K562 (cell line): ENCODE data around the gene TTC38. TPM values are rescaled to one million over a fixed set of nuclear protein-coding genes. Genes with fewer than 3 reads are reported as not detected.

Experiments used
- CHD1 ChIP-seq: fragments of 200-600 bp; sonication (generic); IDR thresholded peaks from one replicate; pipeline ENCODE4 v1.6.1; 2012; ENCODE audit warnings: mild to moderate bottlenecking, moderate library complexity, low read length, inconsistent platforms
- CXXC5 ChIP-seq: fragments of 250-450 bp; sonication (Bioruptor Pico); IDR thresholded peaks from 2 replicates; pipeline ENCODE4 v1.8.0; 2022; ENCODE audit warnings: inconsistent platforms, mild to moderate bottlenecking, moderate library complexity
- ERF ChIP-seq: fragments of 450-650 bp; formaldehyde crosslinking; IDR thresholded peaks from 2 replicates; pipeline ENCODE4 v1.4.0; 2020; ENCODE audit warnings: mild to moderate bottlenecking, mixed read lengths
- ETV1 ChIP-seq: fragments of 450-650 bp; conservative IDR thresholded peaks from 2 replicates; pipeline ENCODE4 v1.6.1; 2016; ENCODE audit warnings: missing genetic modification characterization, control low read depth, low read depth, missing compliant biosample characterization
- FUS ChIP-seq: fragments of 200-400 bp; formaldehyde crosslinking; optimal IDR thresholded peaks from 2 replicates; pipeline ENCODE3; 2017; ENCODE audit warnings: low read depth, low read length
- HMGN3 ChIP-seq: IDR thresholded peaks from 2 replicates; pipeline ENCODE4 v1.6.1; 2011; ENCODE audit warnings: borderline replicate concordance, low read depth, mild to moderate bottlenecking, mixed read lengths, low read length; ENCODE audit not compliant: insufficient read length; ENCODE audit errors: extremely low read depth
- JUND ChIP-seq, 2 experiments: IDR thresholded peaks; 2 replicates in 1 of 2; 3 replicates in 1 of 2; pipeline ENCODE4 v1.6.1; 2011; ENCODE audit warnings: borderline replicate concordance in 2 of 2, low read depth in 2 of 2, low read length in 2 of 2, improper control_type of control experiment in 1 of 2, missing biosample characterization in 1 of 2, missing genetic modification characterization in 1 of 2, missing genetic modification reagents in 1 of 2
- MNT ChIP-seq, 2 experiments: fragments of 450-650 bp; conservative IDR thresholded peaks; 2 replicates each; pipeline ENCODE4 v1.6.1; 2017; ENCODE audit warnings: mild to moderate bottlenecking in 2 of 2, moderate library complexity in 2 of 2
- POLR2B ChIP-seq: fragments of 450-650 bp; IDR thresholded peaks from 2 replicates; pipeline ENCODE4 v1.6.1; 2018; ENCODE audit warnings: low read depth; ENCODE audit not compliant: partially characterized antibody
- SRF ChIP-seq, 2 experiments: fragments of 250-450, 450-650 bp in 1 of 2; sonication (Bioruptor Pico) in 1 of 2; sonication (generic) in 1 of 2; formaldehyde crosslinking; IDR thresholded peaks; 2 replicates each; pipeline versions ENCODE4 v1.5.0 to v1.5.1; 2020 to 2022; ENCODE audit warnings: mild to moderate bottlenecking in 1 of 2, missing genetic modification reagents in 1 of 2
- TFAP4 ChIP-seq: sonication (generic); formaldehyde crosslinking; IDR thresholded peaks from 2 replicates; pipeline ENCODE4 v1.8.0; 2022; ENCODE audit warnings: missing genetic modification reagents, mild to moderate bottlenecking, moderate library complexity, borderline replicate concordance
- UBTF ChIP-seq, 2 experiments: IDR thresholded peaks; 2 replicates each; pipeline ENCODE4 v1.6.1; 2012; ENCODE audit warnings: improper control_type of control experiment in 2 of 2, low read depth in 2 of 2, low read length in 2 of 2, borderline replicate concordance in 1 of 2
- ZBTB1 ChIP-seq: sonication (generic); formaldehyde crosslinking; IDR thresholded peaks from 2 replicates; pipeline ENCODE4 v1.8.1; 2023; ENCODE audit warnings: missing genetic modification reagents, low read depth, mild to moderate bottlenecking, borderline replicate concordance
- ZFX ChIP-seq: sonication (generic); formaldehyde crosslinking; IDR thresholded peaks from 2 replicates; pipeline ENCODE4 v1.8.0; 2022; ENCODE audit warnings: mild to moderate bottlenecking, missing genetic modification reagents, moderate library complexity
- ZNF12 ChIP-seq: sonication (generic); formaldehyde crosslinking; IDR thresholded peaks from 2 replicates; pipeline ENCODE4 v1.4.0; 2020; ENCODE audit warnings: mild to moderate bottlenecking, missing genetic modification reagents
- ZNF239 ChIP-seq: fragments of 250-450 bp; sonication (Bioruptor Pico); IDR thresholded peaks from 2 replicates; pipeline ENCODE4 v1.4.0; 2020; ENCODE audit warnings: mild to moderate bottlenecking
- polyA plus RNA-seq, 8 experiments: library from polyadenylated mRNA; depleted of rRNA in 4 of 8; stranded (reverse) in 5 of 8; unstranded in 3 of 8; fragments of >200 nt; fragmentation: Nextera tagmentation in 2 of 8; fragmentation: Illumina TruSeq in 1 of 8; extraction: Ambion mirVana in 2 of 8; extraction: Trizol in 1 of 8; gene quantifications; 2 replicates each; pipeline versions ENCODE4 v1.2.1 to v1.2.3, GENCODE V29; 2011 to 2014; ENCODE audit warnings: inconsistent platforms in 1 of 8, missing spikeins in 1 of 8
- total RNA-seq, 7 experiments: library from RNA; depleted of rRNA in 6 of 7; stranded (reverse); fragments of >200 nt in 6 of 7; fragmentation: Illumina TruSeq in 2 of 7; extraction: Trizol in 2 of 7; gene quantifications; 2 replicates each; pipeline versions ENCODE4 v1.2.1 to v1.2.3, GENCODE V29; 2011 to 2021; ENCODE audit warnings: low replicate concordance in 1 of 7
- TF ChIP-seq, protein P1 (sequence below): fragments of 450-650 bp; formaldehyde crosslinking; IDR thresholded peaks from 2 replicates; pipeline ENCODE4 v1.4.0; 2020; ENCODE audit warnings: mild to moderate bottlenecking, moderate library complexity

Gene TTC38
- total and polyA plus RNA-seq, 9 of the 15 experiments (the other 6 are each of a cell fraction or from before 2014, with no cell fraction given), result 0.84 to 28.4 (median 18.1) TPM

GRCh38 chr22:46250035-46250782 lies 17.6 kb upstream of the TTC38 start, which contains the start of gene CDPF1 (continued):
- peak; percentile 77 for TF ChIP-seq ZFX
- TF ChIP-seq ETV1 (tag), result 0 out of 2 replicates have a peak, but pooled peaks have one; percentile 7
- TF ChIP-seq ZBTB1 (CRISPR knock-in tag), result peak; percentile 96
- TF ChIP-seq FUS, result peak; percentile 35
- TF ChIP-seq ZNF12 (CRISPR knock-in tag), result peak; percentile 44; the same call in 1 of the 2 replicates
- TF ChIP-seq JUND (IDR thresholded peaks at IDR 0.05; ENCODE audit: borderline replicate concordance, low read depth, low read length), result 0 out of 2 replicates have a peak, but pooled peaks have one; percentile 37
- no peak for TF ChIP-seq JUND (tag; IDR thresholded peaks at IDR 0.05; ENCODE audit: borderline replicate concordance, low read depth, low read length)
- TF ChIP-seq HMGN3, result peak; percentile 41
- TF ChIP-seq UBTF (IDR thresholded peaks at IDR 0.05; ENCODE audit: borderline replicate concordance in 1 of 2, low read depth in 2 of 2, low read length in 2 of 2), result peak in 1 of 2 experiments; percentile 61; a peak in 2 of 4 replicates
- TF ChIP-seq CXXC5 (CRISPR knock-in tag), result peak; percentile 85
- TF ChIP-seq ERF (CRISPR knock-in tag), result no peak
- no peak for TF ChIP-seq ZNF239 (CRISPR knock-in tag)
- peak; percentile 49 for TF ChIP-seq CHD1
- no peak for TF ChIP-seq SRF (CRISPR knock-in tag; IDR thresholded peaks at IDR 0.05)
- peak; percentile 39; the same call in 1 of the 2 replicates for TF ChIP-seq TFAP4 (CRISPR knock-in tag)
- TF ChIP-seq MNT (conservative IDR thresholded peaks at IDR 0.05), result peak in 1 of 2 experiments; percentile 50; a peak in 2 of 4 replicates
- peak; percentile 52 for TF ChIP-seq POLR2B
- TF ChIP-seq, protein P1, sequence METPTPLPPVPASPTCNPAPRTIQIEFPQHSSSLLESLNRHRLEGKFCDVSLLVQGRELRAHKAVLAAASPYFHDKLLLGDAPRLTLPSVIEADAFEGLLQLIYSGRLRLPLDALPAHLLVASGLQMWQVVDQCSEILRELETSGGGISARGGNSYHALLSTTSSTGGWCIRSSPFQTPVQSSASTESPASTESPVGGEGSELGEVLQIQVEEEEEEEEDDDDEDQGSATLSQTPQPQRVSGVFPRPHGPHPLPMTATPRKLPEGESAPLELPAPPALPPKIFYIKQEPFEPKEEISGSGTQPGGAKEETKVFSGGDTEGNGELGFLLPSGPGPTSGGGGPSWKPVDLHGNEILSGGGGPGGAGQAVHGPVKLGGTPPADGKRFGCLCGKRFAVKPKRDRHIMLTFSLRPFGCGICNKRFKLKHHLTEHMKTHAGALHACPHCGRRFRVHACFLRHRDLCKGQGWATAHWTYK, result 0 out of 2 replicates have a peak, but pooled peaks have one; percentile 16
